Measurements from ENCODE around the gene FUT6.
"Not testable (repeated sequence)": the region's sequence is repeated elsewhere in the genome, so short reads cannot be mapped to it uniquely, and the experiment has no call there.

FUT6 gene

GRCh38 chr19:5863030-5863665, 23.6 kb upstream of the FUT6 start:
- DNase-seq (ENCODE audit: low read depth), result no peak
- no peak overlapping the region for H3K4me3 ChIP-seq (ENCODE audit: low read depth, low read length)

- no peak overlapping the region for H3K4me3 ChIP-seq (ENCODE audit: low read depth, low read length)
- no peak for DNase-seq (ENCODE audit: low read depth)
Measured at GRCh38 chr19:5857203-5858081, 17.9 kb upstream of the FUT6 start.

- not testable (repeated sequence) for H3K4me3 ChIP-seq (ENCODE audit: low read depth, low read length); DNase-seq (ENCODE audit: low read depth)
Measured at GRCh38 chr19:5855151-5855550, 15.6 kb upstream of the FUT6 start.

GRCh38 chr19:5854121-5854520, 14.6 kb upstream of the FUT6 start:
- not testable (repeated sequence) for H3K4me3 ChIP-seq (ENCODE audit: low read depth, low read length); DNase-seq (ENCODE audit: low read depth)

GRCh38 chr19:5851302-5851701, 11.8 kb upstream of the FUT6 start, which contains the start of gene FUT3:
Gene FUT3 (minus strand): TSS chr19:5851449.
- DNase-seq (ENCODE audit: low read depth), result no peak
- H3K4me3 ChIP-seq (ENCODE audit: low read depth, low read length), result no peak within 1 kb of the TSS

- no peak overlapping the region for H3K4me3 ChIP-seq (ENCODE audit: low read depth, low read length)
- DNase-seq (ENCODE audit: low read depth), result no peak
Measured at GRCh38 chr19:5850743-5851293, 11.3 kb upstream of the FUT6 start.

GRCh38 chr19:5850189-5850588, 10.7 kb upstream of the FUT6 start:
- H3K4me3 ChIP-seq (ENCODE audit: low read depth, low read length), result no peak overlapping the region

GRCh38 chr19:5848621-5849020, 9.1 kb upstream of the FUT6 start:
- DNase-seq (ENCODE audit: low read depth); H3K4me3 ChIP-seq (ENCODE audit: low read depth, low read length): not testable (repeated sequence)

More at GRCh38 chr19:5850189-5850588, 10.7 kb upstream of the FUT6 start:
- DNase-seq (ENCODE audit: low read depth), result no peak

- DNase-seq (ENCODE audit: low read depth); H3K4me3 ChIP-seq (ENCODE audit: low read depth, low read length): not testable (repeated sequence)
Measured at GRCh38 chr19:5847846-5848245, 8.3 kb upstream of the FUT6 start.

- no peak overlapping the region for H3K4me3 ChIP-seq (ENCODE audit: low read depth, low read length)
- DNase-seq (ENCODE audit: low read depth), result no peak
Measured at GRCh38 chr19:5844456-5845433, 5.2 kb upstream of the FUT6 start.

- no peak for DNase-seq (ENCODE audit: low read depth)
- H3K4me3 ChIP-seq (ENCODE audit: low read depth, low read length), result no peak overlapping the region
Measured at GRCh38 chr19:5843295-5843927, 3.9 kb upstream of the FUT6 start.

GRCh38 chr19:5841735-5842111, 2.2 kb upstream of the FUT6 start:
- not testable (repeated sequence) for H3K4me3 ChIP-seq (ENCODE audit: low read depth, low read length); DNase-seq (ENCODE audit: low read depth)

- no peak overlapping the region for H3K4me3 ChIP-seq (ENCODE audit: low read depth, low read length)
- DNase-seq (ENCODE audit: low read depth), result no peak
Measured at GRCh38 chr19:5838353-5839064, 993 bp downstream of the FUT6 start.

- H3K4me3 ChIP-seq (ENCODE audit: low read depth, low read length), result no peak overlapping the region
- no peak for DNase-seq (ENCODE audit: low read depth)
Measured at GRCh38 chr19:5837761-5838352, 1.6 kb downstream of the FUT6 start.

- no peak overlapping the region for H3K4me3 ChIP-seq (ENCODE audit: low read depth, low read length)
- DNase-seq (ENCODE audit: low read depth), result no peak
Measured at GRCh38 chr19:5832527-5833216, 6.8 kb downstream of the FUT6 start.

- no peak overlapping the region for H3K4me3 ChIP-seq (ENCODE audit: low read depth, low read length)
- no peak for DNase-seq (ENCODE audit: low read depth)
Measured at GRCh38 chr19:5832061-5832460, 7.4 kb downstream of the FUT6 start.

GRCh38 chr19:5831159-5831558, 8.3 kb downstream of the FUT6 start:
- DNase-seq (ENCODE audit: low read depth), result no peak
- no peak overlapping the region for H3K4me3 ChIP-seq (ENCODE audit: low read depth, low read length)
